ENCODE results near the gene CYP26B1.

CYP26B1 gene

DNA sequence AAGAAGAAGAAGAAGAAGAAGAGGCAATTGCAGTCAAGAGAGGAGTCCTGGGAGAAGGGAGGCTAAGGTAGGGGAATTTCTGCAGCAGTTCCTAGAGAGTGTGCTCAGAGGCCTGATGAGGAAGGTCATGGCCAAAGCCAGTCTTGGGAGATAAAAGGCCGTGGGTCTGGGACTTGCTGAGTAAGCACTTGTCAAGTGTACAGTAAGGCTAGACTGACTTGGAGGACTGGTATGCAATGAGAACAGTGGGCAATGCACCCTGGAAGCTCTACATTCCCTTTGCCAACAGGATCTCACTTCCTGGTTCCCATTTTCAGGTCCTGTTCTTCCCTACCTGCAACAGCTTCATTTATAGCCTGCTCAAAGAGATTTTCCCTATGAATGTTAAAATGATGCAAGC is 28.6 kb upstream of the CYP26B1 start:
- Histone ChIP-seq H3K4me1 (ENCODE audit: control insufficient read depth in 5 of 5, insufficient read depth in 5 of 5, low read length in 5 of 5) (peaks cover 0 to 4% (median 0%) of the 10 kb centered on the region in 5 donors), H3K36me3 (ENCODE audit: control insufficient read depth in 5 of 5, insufficient read depth in 5 of 5, low read length in 5 of 5) (peaks cover 14 to 43% (median 42%) of the 10 kb centered on the region in 5 donors), H3K4me3 (ENCODE audit: low read depth in 1 of 5, low read length in 5 of 5) (no peak overlapping the region), H3K27ac (ENCODE audit: low read depth, low read length) (no peak overlapping the region), H3K9ac (ENCODE audit: low read length in 5 of 5) (no peak overlapping the region), H3K9me3 (ENCODE audit: control insufficient read depth in 5 of 5, low read length in 5 of 5) (no peaks in the 10 kb centered on the region), H3K27me3 (ENCODE audit: control insufficient read depth in 5 of 5, insufficient read depth in 4 of 5, low read length in 5 of 5) (no peaks in the 10 kb centered on the region)

DNA sequence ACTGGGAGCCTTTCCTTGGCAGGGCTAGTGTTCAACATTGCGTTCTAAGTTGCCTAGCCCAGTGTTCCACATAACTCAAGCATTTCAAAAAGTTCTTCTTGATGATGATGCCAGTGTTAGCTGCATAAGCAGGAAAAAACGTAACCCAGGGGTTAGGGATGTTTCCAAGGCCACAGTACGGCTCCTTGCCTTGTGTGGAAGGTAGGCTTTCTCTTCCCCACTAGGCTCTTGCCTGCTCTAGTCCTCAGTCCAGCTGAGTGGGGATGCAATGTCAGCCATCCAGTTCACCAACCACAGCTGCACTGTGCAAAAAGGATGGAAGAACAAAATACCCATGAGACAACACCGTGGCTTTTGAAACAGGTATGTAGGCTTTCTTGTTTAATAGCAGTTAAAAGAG is 28.0 kb upstream of the CYP26B1 start:
- no peaks in the 10 kb centered on the region for H3K9me3 ChIP-seq (ENCODE audit: control insufficient read depth in 5 of 5, low read length in 5 of 5)
- no peak overlapping the region for H3K9ac ChIP-seq (ENCODE audit: low read length in 5 of 5)
- H3K36me3 ChIP-seq (ENCODE audit: control insufficient read depth in 5 of 5, insufficient read depth in 5 of 5, low read length in 5 of 5) = peaks cover 14 to 43% (median 42%) of the 10 kb centered on the region in 5 donors
- no peak overlapping the region for H3K27ac ChIP-seq (ENCODE audit: low read depth, low read length)
- peaks cover 0 to 4% (median 0%) of the 10 kb centered on the region in 5 donors for H3K4me1 ChIP-seq (ENCODE audit: control insufficient read depth in 5 of 5, insufficient read depth in 5 of 5, low read length in 5 of 5)
- no peak overlapping the region for H3K4me3 ChIP-seq (ENCODE audit: low read depth in 1 of 5, low read length in 5 of 5)
- no peaks in the 10 kb centered on the region for H3K27me3 ChIP-seq (ENCODE audit: control insufficient read depth in 5 of 5, insufficient read depth in 4 of 5, low read length in 5 of 5)

DNA sequence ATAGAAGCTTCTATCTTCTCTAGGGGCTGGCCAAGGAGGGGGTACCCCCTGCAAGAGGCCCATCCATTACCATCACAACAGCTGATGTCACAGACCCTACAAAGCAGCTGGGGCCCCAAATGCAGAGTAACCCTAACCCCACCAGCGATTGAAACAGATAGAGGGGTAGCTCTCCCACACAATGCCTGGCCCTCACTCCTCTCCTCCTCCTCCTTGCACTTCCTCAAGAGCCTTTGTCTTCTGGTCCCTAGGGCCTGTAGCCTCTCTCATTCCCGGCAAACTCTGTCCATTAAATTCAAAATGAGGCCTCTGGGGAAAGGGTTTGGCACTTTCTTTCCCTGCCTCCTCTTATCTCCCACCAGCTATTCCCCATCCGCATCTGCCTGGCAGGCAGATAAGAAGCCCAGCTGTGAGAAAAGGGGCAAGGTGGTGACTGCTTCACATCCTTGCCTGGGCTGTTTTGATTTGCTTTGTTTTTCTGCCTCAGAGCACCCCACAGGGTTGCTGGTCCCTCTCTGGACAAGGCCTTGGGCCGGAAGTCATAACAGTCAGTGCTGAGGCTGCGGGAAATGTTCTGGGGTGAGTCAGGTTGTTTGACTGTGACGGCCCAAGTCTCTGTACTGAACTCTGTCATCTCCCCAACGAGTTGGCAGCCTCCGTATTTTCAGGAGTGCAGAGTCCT is 26.1 kb upstream of the CYP26B1 start:
- Histone ChIP-seq H3K27me3 (ENCODE audit: control insufficient read depth in 5 of 5, insufficient read depth in 4 of 5, low read length in 5 of 5) (no peaks in the 10 kb centered on the region), H3K9ac (ENCODE audit: low read length in 5 of 5) (no peak overlapping the region), H3K9me3 (ENCODE audit: control insufficient read depth in 5 of 5, low read length in 5 of 5) (no peaks in the 10 kb centered on the region), H3K4me1 (ENCODE audit: control insufficient read depth in 5 of 5, insufficient read depth in 5 of 5, low read length in 5 of 5) (peaks cover 0 to 4% (median 0%) of the 10 kb centered on the region in 5 donors), H3K36me3 (ENCODE audit: control insufficient read depth in 5 of 5, insufficient read depth in 5 of 5, low read length in 5 of 5) (peaks cover 11 to 36% (median 32%) of the 10 kb centered on the region in 5 donors), H3K27ac (ENCODE audit: low read depth, low read length) (no peak overlapping the region), H3K4me3 (ENCODE audit: low read depth in 1 of 5, low read length in 5 of 5) (no peak overlapping the region)

DNA sequence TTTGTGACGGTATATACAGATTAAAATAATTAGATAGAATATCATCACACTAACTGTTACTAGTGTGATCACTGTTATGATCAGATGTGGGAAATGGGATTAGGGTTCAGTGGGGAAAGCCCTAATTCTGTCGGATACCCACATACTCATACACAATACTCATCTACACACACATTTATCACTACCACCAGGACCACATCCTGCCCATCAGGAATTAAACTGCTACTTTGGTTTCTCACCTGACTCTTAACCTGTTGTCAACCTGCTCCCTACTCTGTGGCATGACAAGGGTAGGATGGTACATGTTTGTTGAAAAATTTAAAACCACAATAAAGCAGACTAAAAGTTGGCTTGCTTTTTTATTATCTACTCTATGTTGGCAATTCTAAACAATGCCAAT is 24.8 kb upstream of the CYP26B1 start:
- no peaks in the 10 kb centered on the region for H3K9me3 ChIP-seq (ENCODE audit: control insufficient read depth in 5 of 5, low read length in 5 of 5)
- no peak overlapping the region for H3K9ac ChIP-seq (ENCODE audit: low read length in 5 of 5)
- H3K36me3 ChIP-seq (ENCODE audit: control insufficient read depth in 5 of 5, insufficient read depth in 5 of 5, low read length in 5 of 5) = peaks cover 4 to 23% (median 19%) of the 10 kb centered on the region in 5 donors
- no peaks in the 10 kb centered on the region for H3K27me3 ChIP-seq (ENCODE audit: control insufficient read depth in 5 of 5, insufficient read depth in 4 of 5, low read length in 5 of 5)
- H3K4me3 ChIP-seq (ENCODE audit: low read depth in 1 of 5, low read length in 5 of 5) = no peak overlapping the region
- peaks cover 0 to 4% (median 0%) of the 10 kb centered on the region in 5 donors for H3K4me1 ChIP-seq (ENCODE audit: control insufficient read depth in 5 of 5, insufficient read depth in 5 of 5, low read length in 5 of 5)
- no peak overlapping the region for H3K27ac ChIP-seq (ENCODE audit: low read depth, low read length)

DNA sequence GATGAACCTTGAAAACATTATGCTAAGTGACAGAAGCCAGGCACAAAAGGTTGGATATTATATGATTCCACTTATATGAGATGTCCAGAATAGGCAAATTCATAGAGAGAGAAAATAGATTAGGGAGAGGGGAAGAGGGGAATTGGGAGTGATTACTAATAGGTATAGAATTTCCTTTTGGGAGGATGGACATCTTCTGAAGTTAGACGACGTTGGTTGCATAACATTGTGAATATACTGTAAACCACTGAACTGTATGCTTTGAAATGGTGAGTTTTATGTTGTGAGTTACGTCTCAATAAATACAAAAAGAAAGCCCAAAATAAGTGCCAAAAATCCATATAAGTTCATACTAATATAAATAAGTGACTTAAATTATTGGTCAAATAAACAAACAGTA is 18.6 kb upstream of the CYP26B1 start:
- H3K27me3 ChIP-seq (ENCODE audit: control insufficient read depth in 5 of 5, insufficient read depth in 4 of 5, low read length in 5 of 5) = no peaks in the 10 kb centered on the region
- H3K27ac ChIP-seq (ENCODE audit: low read depth, low read length) = no peak overlapping the region

DNA sequence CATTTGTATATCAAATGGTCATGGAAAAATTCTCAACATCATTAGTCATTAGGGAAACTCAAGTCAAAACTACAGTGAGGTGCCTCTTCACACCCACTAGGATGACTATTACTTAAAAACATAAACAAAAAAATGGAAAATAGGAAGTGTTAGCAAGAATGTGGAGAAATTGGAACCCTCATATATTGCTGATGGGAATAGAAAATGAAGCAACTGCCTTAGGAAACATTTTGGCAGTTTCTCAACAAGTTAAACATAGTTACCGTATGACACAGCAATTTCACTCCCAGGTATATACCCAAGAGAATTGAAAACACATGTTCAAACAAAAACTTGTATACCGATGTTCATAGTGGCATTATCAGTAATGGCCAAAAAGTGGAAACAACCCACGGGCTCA is 18.1 kb upstream of the CYP26B1 start:
- Histone ChIP-seq H3K9me3 (ENCODE audit: control insufficient read depth in 5 of 5, low read length in 5 of 5) (no peaks in the 10 kb centered on the region), H3K9ac (ENCODE audit: low read length in 5 of 5) (no peak overlapping the region), H3K27me3 (ENCODE audit: control insufficient read depth in 5 of 5, insufficient read depth in 4 of 5, low read length in 5 of 5) (no peaks in the 10 kb centered on the region), H3K4me1 (ENCODE audit: control insufficient read depth in 5 of 5, insufficient read depth in 5 of 5, low read length in 5 of 5) (no peaks in the 10 kb centered on the region), H3K27ac (ENCODE audit: low read depth, low read length) (no peak overlapping the region), H3K36me3 (ENCODE audit: control insufficient read depth in 5 of 5, insufficient read depth in 5 of 5, low read length in 5 of 5) (no peaks in the 10 kb centered on the region), H3K4me3 (ENCODE audit: low read depth in 1 of 5, low read length in 5 of 5) (no peak overlapping the region)

More for the DNA sequence above, 18.6 kb upstream of the CYP26B1 start:
- Histone ChIP-seq H3K36me3 (ENCODE audit: control insufficient read depth in 5 of 5, insufficient read depth in 5 of 5, low read length in 5 of 5) (no peaks in the 10 kb centered on the region), H3K4me1 (ENCODE audit: control insufficient read depth in 5 of 5, insufficient read depth in 5 of 5, low read length in 5 of 5) (no peaks in the 10 kb centered on the region), H3K9me3 (ENCODE audit: control insufficient read depth in 5 of 5, low read length in 5 of 5) (no peaks in the 10 kb centered on the region), H3K4me3 (ENCODE audit: low read depth in 1 of 5, low read length in 5 of 5) (no peak overlapping the region), H3K9ac (ENCODE audit: low read length in 5 of 5) (no peak overlapping the region)

DNA sequence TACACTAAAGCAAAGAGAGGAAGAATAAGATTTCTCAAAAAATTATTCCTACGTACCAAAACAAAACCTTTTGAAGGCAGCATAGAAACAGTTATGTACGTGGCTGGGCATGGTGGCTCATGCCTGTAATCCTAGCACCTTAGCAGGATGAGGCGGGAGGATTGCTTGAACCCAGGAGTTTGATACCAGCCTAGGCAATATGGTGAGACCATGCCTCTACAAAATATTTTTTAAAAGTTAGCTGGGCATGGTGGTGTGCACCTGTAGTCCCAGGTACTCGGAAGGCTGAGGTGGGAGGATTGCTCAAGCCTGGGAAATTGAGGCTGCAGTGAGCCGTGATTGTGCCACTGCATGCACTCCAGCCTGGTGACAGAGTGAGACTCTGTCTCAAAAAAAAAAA is 14.9 kb upstream of the CYP26B1 start:
- Histone ChIP-seq H3K9me3 (ENCODE audit: control insufficient read depth in 5 of 5, low read length in 5 of 5) (no peaks in the 10 kb centered on the region), H3K27ac (ENCODE audit: low read depth, low read length) (no peak overlapping the region), H3K4me3 (ENCODE audit: low read depth in 1 of 5, low read length in 5 of 5) (no peak overlapping the region), H3K4me1 (ENCODE audit: control insufficient read depth in 5 of 5, insufficient read depth in 5 of 5, low read length in 5 of 5) (no peaks in the 10 kb centered on the region), H3K9ac (ENCODE audit: low read length in 5 of 5) (no peak overlapping the region), H3K36me3 (ENCODE audit: control insufficient read depth in 5 of 5, insufficient read depth in 5 of 5, low read length in 5 of 5) (no peaks in the 10 kb centered on the region), H3K27me3 (ENCODE audit: control insufficient read depth in 5 of 5, insufficient read depth in 4 of 5, low read length in 5 of 5) (peaks cover 0 to 14% (median 5%) of the 10 kb centered on the region in 5 donors)

DNA sequence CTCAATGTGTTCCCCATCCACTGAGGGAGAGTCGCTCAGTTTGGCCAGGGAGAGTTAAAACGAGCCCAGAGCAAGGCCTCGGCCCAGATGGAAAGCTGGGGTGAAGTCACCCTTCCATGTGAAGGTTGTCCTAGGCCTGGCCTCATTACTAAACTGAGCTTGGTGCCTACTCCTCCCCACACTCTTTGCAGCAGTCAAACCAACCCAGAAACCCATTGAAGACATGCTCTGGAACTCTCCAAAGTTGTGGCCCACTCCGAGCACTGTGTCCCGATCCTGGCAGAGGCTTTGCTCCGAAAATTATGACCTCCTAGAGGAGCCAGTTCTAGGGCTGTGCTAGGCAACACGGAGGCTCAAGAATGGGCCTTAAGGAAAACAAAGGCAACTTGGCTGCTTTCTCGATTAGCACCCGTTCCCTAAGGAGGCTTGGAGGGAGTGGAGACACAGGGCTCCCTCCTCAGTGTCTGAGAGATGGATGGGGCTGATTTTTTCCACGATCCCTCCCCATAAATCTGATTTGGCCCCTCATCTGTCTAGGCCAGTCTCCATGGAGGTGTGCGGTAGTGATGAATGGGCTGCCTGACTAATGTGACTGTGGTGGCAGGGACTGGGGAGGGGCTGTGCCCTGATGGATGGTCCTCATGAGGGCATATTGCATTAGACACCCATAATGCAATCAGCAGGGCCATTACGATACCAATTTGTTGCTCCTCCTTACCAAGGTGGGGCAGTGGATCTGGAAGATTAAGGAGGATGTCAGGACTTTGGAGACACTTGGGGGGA is 11.7 kb upstream of the CYP26B1 start:
- Histone ChIP-seq H3K9me3 (ENCODE audit: control insufficient read depth in 5 of 5, low read length in 5 of 5) (no peaks in the 10 kb centered on the region), H3K9ac (ENCODE audit: low read length in 5 of 5) (no peak overlapping the region), H3K27ac (ENCODE audit: low read depth, low read length) (no peak overlapping the region), H3K36me3 (ENCODE audit: control insufficient read depth in 5 of 5, insufficient read depth in 5 of 5, low read length in 5 of 5) (no peaks in the 10 kb centered on the region), H3K27me3 (ENCODE audit: control insufficient read depth in 5 of 5, insufficient read depth in 4 of 5, low read length in 5 of 5) (peaks cover 6 to 33% (median 22%) of the 10 kb centered on the region in 5 donors), H3K4me3 (ENCODE audit: low read depth in 1 of 5, low read length in 5 of 5) (no peak overlapping the region), H3K4me1 (ENCODE audit: control insufficient read depth in 5 of 5, insufficient read depth in 5 of 5, low read length in 5 of 5) (no peaks in the 10 kb centered on the region)

DNA sequence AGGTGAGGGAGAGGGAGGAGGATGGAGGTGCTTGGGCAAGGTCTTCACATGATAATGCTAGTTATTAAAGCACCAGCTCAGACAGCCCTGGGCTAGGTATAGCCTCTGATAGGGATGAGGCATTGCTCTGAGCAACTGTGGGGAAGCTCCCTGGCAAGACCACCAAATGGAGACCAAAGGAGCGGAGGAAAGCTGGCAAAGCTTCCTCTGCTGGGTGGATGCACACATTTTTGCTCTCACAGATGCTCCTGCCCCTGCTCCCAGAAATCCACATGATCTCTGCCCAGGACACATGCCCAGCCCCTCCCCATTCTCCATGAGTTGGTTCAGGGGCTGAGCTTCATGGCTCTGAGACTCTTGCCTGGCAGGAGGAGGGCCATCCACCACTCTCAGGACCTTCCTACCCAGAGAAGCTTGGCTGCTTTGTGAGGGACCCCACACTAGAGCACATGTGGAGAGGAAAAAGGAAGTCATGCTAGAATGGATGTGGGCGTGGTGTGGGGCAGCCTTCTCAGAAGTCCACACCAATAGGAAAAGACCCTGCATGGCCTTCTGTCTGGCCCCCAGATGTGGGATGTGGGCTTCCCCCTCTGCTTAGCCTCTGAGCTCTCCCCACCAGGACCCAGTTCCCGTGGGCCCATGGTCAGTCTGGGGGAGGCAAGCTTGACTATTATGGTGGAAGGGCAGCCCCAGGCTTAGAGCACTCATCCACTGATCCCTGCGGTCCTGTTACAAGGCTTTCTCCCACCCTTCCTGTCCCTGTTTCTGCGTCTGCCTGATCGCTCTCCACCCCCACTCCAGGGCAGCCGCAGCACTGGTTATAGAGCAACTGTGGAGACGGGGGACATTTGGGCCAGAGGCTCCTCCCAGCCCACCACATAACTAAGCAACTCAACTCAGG is 10.5 kb upstream of the CYP26B1 start:
- Histone ChIP-seq H3K4me3 (ENCODE audit: low read depth in 1 of 5, low read length in 5 of 5) (no peak overlapping the region), H3K9me3 (ENCODE audit: control insufficient read depth in 5 of 5, low read length in 5 of 5) (no peaks in the 10 kb centered on the region), H3K4me1 (ENCODE audit: control insufficient read depth in 5 of 5, insufficient read depth in 5 of 5, low read length in 5 of 5) (no peaks in the 10 kb centered on the region), H3K36me3 (ENCODE audit: control insufficient read depth in 5 of 5, insufficient read depth in 5 of 5, low read length in 5 of 5) (no peaks in the 10 kb centered on the region), H3K9ac (ENCODE audit: low read length in 5 of 5) (no peak overlapping the region), H3K27me3 (ENCODE audit: control insufficient read depth in 5 of 5, insufficient read depth in 4 of 5, low read length in 5 of 5) (peaks cover 14 to 42% (median 27%) of the 10 kb centered on the region in 5 donors), H3K27ac (ENCODE audit: low read depth, low read length) (no peak overlapping the region)
